Activated naive CD8-positive, alpha-beta T cell treated with anti-CD3 and anti-CD28 coated beads for 36 hours (primary cell): ENCODE results near the gene JAK3. TPM values are rescaled to one million over a fixed set of nuclear protein-coding genes. Genes with fewer than 3 reads are reported as not detected.
"Not testable (repeated sequence)": the region's sequence is repeated elsewhere in the genome, so short reads cannot be mapped to it uniquely, and the experiment has no call there.

Experiments used
- DNase-seq: peaks from one replicate; pipeline ENCODE4 v3.0.0; 2021
- H3K27ac Mint-ChIP-seq: one replicate; pipeline ENCODE4 v1.8.0; 2022; ENCODE audit warnings: mild to moderate bottlenecking, moderate library complexity, mixed read lengths
- H3K27me3 Mint-ChIP-seq: one replicate; pipeline ENCODE4 v1.8.0; 2022; ENCODE audit warnings: mild to moderate bottlenecking, mixed read lengths
- H3K36me3 Mint-ChIP-seq: one replicate; pipeline ENCODE4 v1.8.0; 2021; ENCODE audit warnings: mild to moderate bottlenecking, mixed read lengths
- H3K4me1 Mint-ChIP-seq: one replicate; pipeline ENCODE4 v1.8.0; 2021; ENCODE audit warnings: mixed read lengths
- H3K4me3 Mint-ChIP-seq: one replicate; pipeline ENCODE4 v1.8.0; 2022; ENCODE audit warnings: mild to moderate bottlenecking, moderate library complexity, mixed read lengths
- H3K9me3 Mint-ChIP-seq: one replicate; pipeline ENCODE4 v1.8.0; 2022; ENCODE audit warnings: mixed read lengths
- total RNA-seq, 2 experiments: library from RNA; stranded (reverse); gene quantifications; one replicate each; pipeline ENCODE4 v1.2.3, GENCODE V29; 2021

Gene JAK3
- total RNA-seq, 2 experiments from 2014 or later, result 90.3 to 91.1 TPM

DNA sequence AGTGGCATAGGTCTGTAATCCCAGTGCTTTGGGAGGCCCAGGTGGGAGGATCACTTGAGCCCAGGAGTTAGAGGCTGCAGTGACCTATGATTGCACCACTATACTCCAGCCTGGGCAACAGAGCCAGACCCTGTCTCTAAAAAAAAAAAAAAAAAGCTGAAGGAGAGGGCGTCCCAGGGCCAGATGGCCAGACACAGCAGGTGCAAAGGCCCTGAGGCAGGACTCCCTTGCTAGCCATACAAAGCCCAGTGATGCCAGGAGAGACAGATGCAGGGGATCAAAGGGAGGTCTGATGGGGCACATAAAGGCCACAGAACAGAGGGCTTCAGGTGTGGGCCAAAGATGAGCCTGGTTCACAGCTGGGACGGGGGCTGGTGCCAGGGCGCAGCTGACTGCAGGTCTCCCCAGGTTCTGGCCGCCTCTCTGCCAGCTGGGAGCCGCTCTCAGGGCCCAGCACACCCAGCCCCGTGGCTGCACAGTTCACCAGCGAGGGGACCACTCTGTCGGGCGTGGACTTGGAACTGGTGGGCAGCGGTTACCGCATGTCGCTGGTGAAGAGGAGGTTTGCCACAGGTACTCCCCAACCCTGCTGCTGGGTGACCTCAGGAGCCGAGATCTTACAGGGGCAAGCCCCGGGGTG is 60.4 kb downstream of the JAK3 start:
- H3K27me3 Mint-ChIP-seq, result no peaks in the 10 kb centered on the region
- no peaks in the 10 kb centered on the region for H3K9me3 Mint-ChIP-seq
- DNase-seq, result no peak
- no peak overlapping the region for H3K27ac Mint-ChIP-seq
- peaks cover 25% of the 10 kb centered on the region for H3K36me3 Mint-ChIP-seq
- peaks cover 19% of the 10 kb centered on the region for H3K4me1 Mint-ChIP-seq
- no peak overlapping the region for H3K4me3 Mint-ChIP-seq

DNA sequence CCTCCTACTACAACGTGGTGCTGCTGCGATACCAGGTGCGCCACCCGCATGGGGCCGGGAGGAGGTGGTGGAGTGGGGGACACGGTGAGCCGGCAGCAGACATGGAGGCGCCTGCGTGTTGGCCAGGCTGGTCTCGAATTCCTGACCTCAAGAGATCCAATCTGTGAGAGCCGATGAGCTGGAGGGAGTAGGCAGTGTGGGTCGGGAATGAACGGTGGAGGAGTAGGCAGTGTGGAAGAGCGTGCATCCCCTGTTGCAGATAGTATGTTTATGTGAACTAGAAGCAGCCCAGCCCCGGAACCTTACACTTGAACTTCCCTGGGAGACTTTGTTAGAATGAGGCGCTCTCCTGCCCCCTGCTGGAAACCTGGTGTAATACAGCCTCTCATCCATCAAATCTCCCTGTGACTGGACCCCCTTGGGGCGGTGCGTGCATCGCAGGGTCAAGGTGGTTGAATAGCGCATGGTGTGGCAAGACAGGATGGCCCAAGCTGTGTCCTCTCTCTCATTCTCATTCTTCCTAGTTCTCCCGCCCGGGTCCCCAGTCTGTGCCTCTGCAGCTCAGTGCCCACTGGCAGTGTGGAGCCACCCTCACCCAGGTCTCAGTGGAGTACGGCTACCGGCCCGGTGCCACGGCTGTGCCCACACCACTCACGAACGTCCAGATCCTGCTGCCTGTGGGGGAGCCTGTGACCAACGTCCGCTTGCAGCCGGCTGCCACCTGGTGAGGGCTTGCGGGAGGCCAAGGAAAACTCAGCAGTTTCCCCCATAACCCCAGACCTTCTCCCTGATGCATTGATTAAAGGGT is 63.4 kb downstream of the JAK3 start:
- H3K27ac Mint-ChIP-seq, result peak overlapping the region; percentile 25
- H3K27me3 Mint-ChIP-seq, result no peaks in the 10 kb centered on the region
- H3K4me1 Mint-ChIP-seq, result peaks cover 4% of the 10 kb centered on the region
- H3K36me3 Mint-ChIP-seq, result peaks cover 33% of the 10 kb centered on the region
- peak; percentile 61 for DNase-seq
- no peak overlapping the region for H3K4me3 Mint-ChIP-seq
- no peaks in the 10 kb centered on the region for H3K9me3 Mint-ChIP-seq

DNA sequence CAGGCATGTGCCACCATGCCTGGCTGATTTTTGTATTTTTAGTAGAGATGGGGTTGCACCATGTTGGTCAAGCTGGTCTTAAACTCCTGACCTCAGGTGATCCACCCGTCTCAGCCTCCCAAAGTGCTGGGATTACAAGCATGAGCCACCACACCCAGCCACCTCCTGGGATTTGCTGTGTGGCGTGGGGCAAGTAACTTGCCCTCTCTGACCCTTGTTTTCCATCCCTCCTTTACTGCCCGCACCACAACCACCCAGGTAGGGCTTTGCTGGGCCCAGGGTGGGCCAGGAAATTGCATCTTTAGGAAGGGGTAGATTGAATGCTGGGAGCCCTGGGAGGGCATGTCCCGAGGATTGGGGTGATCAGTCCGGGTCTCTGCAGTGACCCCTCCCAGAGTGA is 64.1 kb downstream of the JAK3 start:
- H3K27me3 Mint-ChIP-seq, H3K4me1 Mint-ChIP-seq, DNase-seq, H3K9me3 Mint-ChIP-seq, H3K27ac Mint-ChIP-seq, H3K4me3 Mint-ChIP-seq: not testable (repeated sequence)
- peaks cover 28% of the 10 kb centered on the region for H3K36me3 Mint-ChIP-seq

- DNase-seq, result no peak
Measured at GRCh38 chr19:17780781-17781180, 67.0 kb downstream of the JAK3 start.

GRCh38 chr19:17778968-17779929 is 68.5 kb downstream of the JAK3 start:
- no peaks in the 10 kb centered on the region for H3K27me3 Mint-ChIP-seq
- DNase-seq, result no peak
- H3K9me3 Mint-ChIP-seq, result no peaks in the 10 kb centered on the region
- peaks cover 19% of the 10 kb centered on the region for H3K4me1 Mint-ChIP-seq
- H3K36me3 Mint-ChIP-seq, result peaks cover 26% of the 10 kb centered on the region
- no peak overlapping the region for H3K4me3 Mint-ChIP-seq
- peak overlapping the region; percentile 38 for H3K27ac Mint-ChIP-seq

More at GRCh38 chr19:17780781-17781180, 67.0 kb downstream of the JAK3 start:
- Mint-ChIP-seq H3K4me1 (peaks cover 15% of the 10 kb centered on the region), H3K4me3 (no peak overlapping the region), H3K9me3 (no peaks in the 10 kb centered on the region), H3K27me3 (no peaks in the 10 kb centered on the region), H3K36me3 (peaks cover 24% of the 10 kb centered on the region), H3K27ac (no peak overlapping the region)

DNA sequence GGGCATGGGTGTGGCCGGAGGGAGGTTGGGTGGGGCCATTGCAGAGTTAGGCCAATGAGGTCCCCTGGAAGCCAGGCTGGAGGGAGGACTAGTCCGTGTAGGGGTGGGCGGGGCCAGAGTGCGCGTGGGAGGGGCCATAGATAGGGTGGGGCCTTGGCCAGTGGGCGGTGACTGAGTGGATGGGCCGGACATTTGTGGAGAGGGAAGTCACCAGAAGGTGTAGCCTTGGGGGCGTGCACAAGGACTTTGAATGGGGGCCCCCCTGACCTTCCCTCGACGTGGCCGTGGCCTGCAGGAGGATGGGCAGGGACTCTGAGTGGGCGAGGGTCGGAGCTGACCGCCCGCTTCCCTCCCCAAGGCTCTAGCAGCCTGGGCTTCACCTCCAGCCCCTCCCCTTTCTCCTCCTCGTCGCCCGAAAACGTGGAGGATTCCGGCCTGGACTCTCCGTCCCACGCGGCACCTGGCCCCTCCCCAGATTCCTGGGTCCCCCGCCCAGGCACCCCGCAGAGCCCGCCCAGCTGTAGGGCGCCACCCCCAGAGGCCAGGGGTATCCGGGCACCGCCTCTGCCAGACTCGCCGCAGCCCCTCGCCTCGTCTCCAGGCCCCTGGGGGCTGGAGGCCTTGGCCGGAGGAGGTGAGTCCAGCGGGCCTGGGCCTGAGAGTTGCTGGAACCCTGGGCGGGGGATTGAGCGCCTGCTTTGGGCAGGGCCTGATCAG is 69.4 kb downstream of the JAK3 start:
- no peak overlapping the region for H3K4me3 Mint-ChIP-seq

GRCh38 chr19:17777840-17778239 is 69.9 kb downstream of the JAK3 start:
- peaks cover 32% of the 10 kb centered on the region for H3K36me3 Mint-ChIP-seq
- H3K27me3 Mint-ChIP-seq, H3K4me3 Mint-ChIP-seq, H3K27ac Mint-ChIP-seq, H3K9me3 Mint-ChIP-seq, DNase-seq: not testable (repeated sequence)
- H3K4me1 Mint-ChIP-seq, result peaks cover 16% of the 10 kb centered on the region

More for the DNA sequence above, 69.4 kb downstream of the JAK3 start:
- H3K27ac Mint-ChIP-seq, result no peak overlapping the region
- peak; percentile 49 for DNase-seq
- H3K27me3 Mint-ChIP-seq, result no peaks in the 10 kb centered on the region
- peaks cover 16% of the 10 kb centered on the region for H3K4me1 Mint-ChIP-seq
- no peaks in the 10 kb centered on the region for H3K9me3 Mint-ChIP-seq
- peaks cover 28% of the 10 kb centered on the region for H3K36me3 Mint-ChIP-seq

- peak overlapping the region; percentile 85 for H3K27ac Mint-ChIP-seq
- peaks cover 37% of the 10 kb centered on the region for H3K36me3 Mint-ChIP-seq
- H3K9me3 Mint-ChIP-seq, result no peaks in the 10 kb centered on the region
Measured at GRCh38 chr19:17775991-17776803, 71.6 kb downstream of the JAK3 start.

DNA sequence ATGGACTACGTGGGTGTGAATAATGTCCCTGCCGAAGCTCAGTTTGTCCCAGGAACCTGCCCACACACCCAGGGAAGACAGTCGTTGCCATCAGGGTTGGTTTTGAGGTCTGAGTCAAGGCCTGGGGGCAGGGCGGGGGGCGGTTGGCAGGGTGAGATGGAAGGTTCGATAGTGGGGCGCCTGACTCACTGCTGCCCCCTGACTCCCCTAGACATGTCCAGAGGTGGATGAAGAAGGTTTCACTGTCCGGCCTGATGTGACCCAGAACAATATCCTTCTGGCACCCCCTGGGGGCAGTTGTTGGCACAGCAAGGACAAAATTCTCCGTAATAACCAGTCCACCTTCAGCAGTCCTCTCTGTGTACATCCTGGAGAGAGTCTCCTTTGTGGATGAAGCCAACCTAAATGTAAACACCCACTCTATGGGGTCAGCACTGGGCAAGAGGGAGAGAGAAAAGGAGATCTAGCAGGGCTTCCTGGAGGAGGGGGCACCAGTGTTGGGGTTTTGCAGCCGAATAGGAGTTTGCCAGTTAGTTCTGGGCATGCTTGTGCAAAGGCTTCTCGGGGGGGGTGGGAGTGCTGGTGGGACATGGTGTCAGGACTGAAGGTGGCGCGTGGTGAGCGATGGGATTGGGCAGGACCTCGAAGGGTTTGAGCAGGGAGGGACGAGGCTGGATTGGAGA is 72.4 kb downstream of the JAK3 start:
- peaks cover 16% of the 10 kb centered on the region for H3K4me1 Mint-ChIP-seq
- H3K4me3 Mint-ChIP-seq, result no peak overlapping the region
- no peaks in the 10 kb centered on the region for H3K9me3 Mint-ChIP-seq
- peaks cover 35% of the 10 kb centered on the region for H3K36me3 Mint-ChIP-seq
- no peak for DNase-seq
- peak overlapping the region; percentile 74 for H3K27ac Mint-ChIP-seq
- no peaks in the 10 kb centered on the region for H3K27me3 Mint-ChIP-seq

More at GRCh38 chr19:17775991-17776803, 71.6 kb downstream of the JAK3 start:
- Mint-ChIP-seq H3K4me1 (peaks cover 16% of the 10 kb centered on the region), H3K27me3 (no peaks in the 10 kb centered on the region), H3K4me3 (no peak overlapping the region)
- DNase-seq, result no peak

Other genes with a start within 250 kb of the JAK3 start
- gene UNC13A, start 159.6 kb downstream of the JAK3 start, total RNA-seq, result under 1 TPM in 1 of 2 experiments, not detected in 1; 0.08 TPM
- 10 to 100 TPM; 61.0 to 62.2 TPM for gene MAP1S, start 128.5 kb downstream of the JAK3 start, total RNA-seq
- 10 to 100 TPM; 35.8 to 38.7 TPM for gene FCHO1, start 96.5 kb downstream of the JAK3 start, total RNA-seq
- gene B3GNT3, start 52.8 kb downstream of the JAK3 start, total RNA-seq, result not detected
- 1 to 10 TPM; 1.7 to 1.8 TPM for gene INSL3, start 26.5 kb downstream of the JAK3 start, total RNA-seq
- 1,000 to 10,000 TPM; 3,144 to 3,196 TPM for gene RPL18A, start 11.9 kb upstream of the JAK3 start, total RNA-seq
- gene SLC5A5, start 24.0 kb upstream of the JAK3 start, total RNA-seq, result 1 to 10 TPM; 1.5 to 1.7 TPM
- 100 to 1,000 TPM; 159 to 160 TPM for gene CCDC124, start 85.0 kb upstream of the JAK3 start, total RNA-seq
- under 1 TPM in 1 of 2 experiments, not detected in 1; 0.34 TPM for gene KCNN1, start 119.1 kb upstream of the JAK3 start, total RNA-seq
- 10 to 100 TPM; 20.1 to 20.6 TPM for gene ARRDC2, start 160.2 kb upstream of the JAK3 start, total RNA-seq
- 10 to 100 TPM; 26.5 to 26.9 TPM for gene IL12RB1, start 239.0 kb upstream of the JAK3 start, total RNA-seq
- 10 to 100 TPM; 11.8 to 14.4 TPM for gene MAST3, start 249.8 kb upstream of the JAK3 start, total RNA-seq